ENCODE data around the gene ETNK2. TPM values are rescaled to one million over a fixed set of nuclear protein-coding genes. Genes with fewer than 3 reads are reported as not detected.

ETNK2 gene
- 6.8 TPM for total RNA-seq

GRCh38 chr1:204151552-204152309 lies at the start of gene ETNK2:
Gene ETNK2 (minus strand): TSS chr1:204152044. CDS start chr1:204151852, 192 bp downstream.
- Histone ChIP-seq H3K36me3 (ENCODE audit: control insufficient read depth in 3 of 3, insufficient read depth in 3 of 3, low read length in 3 of 3) (no peaks in the 10 kb centered on the region), H3K4me3 (ENCODE audit: low read length in 3 of 3) (peak within 1 kb of the TSS; percentile 30 to 60 (median 54)), H3K4me1 (ENCODE audit: control insufficient read depth in 3 of 3, insufficient read depth in 3 of 3, low read length in 3 of 3) (peaks cover 5 to 18% (median 8%) of the 10 kb centered on the region in 3 donors), H3K27me3 (ENCODE audit: control insufficient read depth in 3 of 3, insufficient read depth in 3 of 3, low read length in 3 of 3) (peaks cover 15 to 36% (median 25%) of the 10 kb centered on the region in 3 donors), H3K27ac (ENCODE audit: low read depth, low read length) (no peak within 1 kb of the TSS), H3K9me3 (ENCODE audit: control insufficient read depth in 3 of 3, low read length in 3 of 3) (no peaks in the 10 kb centered on the region), H3K9ac (ENCODE audit: low read depth in 1 of 3, low read length in 3 of 3) (peak within 1 kb of the TSS; percentile 5 to 60 (median 40))

DNA sequence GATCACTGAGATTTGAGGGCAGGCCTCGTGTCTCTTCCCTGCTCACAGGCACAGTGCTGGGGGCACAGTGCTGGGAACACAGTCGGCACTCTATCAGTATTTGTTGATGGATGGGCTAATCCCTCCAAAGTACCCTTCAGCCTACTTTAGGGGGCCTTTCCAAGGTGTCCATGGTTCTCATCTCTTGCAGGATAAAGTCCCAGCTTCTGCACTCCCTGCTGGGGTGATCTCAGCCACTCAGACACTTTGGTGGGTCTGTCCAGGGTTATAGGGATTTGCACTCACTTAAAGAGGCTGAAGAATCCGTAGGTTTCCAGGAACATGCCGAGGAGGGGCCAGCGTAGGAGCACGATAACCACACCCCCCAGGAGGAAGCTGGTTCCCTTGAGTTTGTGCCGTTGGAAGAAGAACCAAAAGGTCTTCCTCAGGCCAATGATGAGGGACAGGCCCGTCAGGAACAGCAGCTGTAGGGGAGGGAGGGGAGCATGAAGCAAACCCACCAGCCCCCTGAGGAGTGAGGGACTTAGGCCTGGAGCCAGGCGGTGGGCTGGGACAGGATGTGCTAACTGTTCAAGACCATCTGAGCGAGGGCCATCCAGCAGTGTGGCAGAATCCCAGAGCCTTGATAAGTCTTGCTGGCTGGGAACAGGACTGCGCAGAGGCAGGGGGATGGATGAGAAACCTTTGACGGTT lies 49.6 kb upstream of the ETNK2 start:
- Histone ChIP-seq H3K9me3 (ENCODE audit: control insufficient read depth in 3 of 3, low read length in 3 of 3) (no peaks in the 10 kb centered on the region), H3K36me3 (ENCODE audit: control insufficient read depth in 3 of 3, insufficient read depth in 3 of 3, low read length in 3 of 3) (no peaks in the 10 kb centered on the region), H3K27ac (ENCODE audit: low read depth, low read length) (no peak overlapping the region), H3K4me3 (ENCODE audit: low read length in 3 of 3) (no peak overlapping the region), H3K4me1 (ENCODE audit: control insufficient read depth in 3 of 3, insufficient read depth in 3 of 3, low read length in 3 of 3) (peaks cover 20 to 34% (median 24%) of the 10 kb centered on the region in 3 donors), H3K27me3 (ENCODE audit: control insufficient read depth in 3 of 3, insufficient read depth in 3 of 3, low read length in 3 of 3) (peaks cover 0 to 14% (median 7%) of the 10 kb centered on the region in 3 donors), H3K9ac (ENCODE audit: low read depth in 1 of 3, low read length in 3 of 3) (no peak overlapping the region)

- Histone ChIP-seq H3K4me1 (ENCODE audit: control insufficient read depth in 3 of 3, insufficient read depth in 3 of 3, low read length in 3 of 3) (peaks cover 20 to 34% (median 24%) of the 10 kb centered on the region in 3 donors), H3K27me3 (ENCODE audit: control insufficient read depth in 3 of 3, insufficient read depth in 3 of 3, low read length in 3 of 3) (peaks cover 5 to 23% (median 12%) of the 10 kb centered on the region in 3 donors), H3K4me3 (ENCODE audit: low read length in 3 of 3) (peak overlapping the region in 1 of 3 donors; percentile 7), H3K27ac (ENCODE audit: low read depth, low read length) (peak overlapping the region; percentile 91), H3K9me3 (ENCODE audit: control insufficient read depth in 3 of 3, low read length in 3 of 3) (no peaks in the 10 kb centered on the region), H3K9ac (ENCODE audit: low read depth in 1 of 3, low read length in 3 of 3) (peak overlapping the region; percentile 73 to 77 (median 75)), H3K36me3 (ENCODE audit: control insufficient read depth in 3 of 3, insufficient read depth in 3 of 3, low read length in 3 of 3) (no peaks in the 10 kb centered on the region)
Observed at GRCh38 chr1:204199579-204199978, 47.7 kb upstream of the ETNK2 start.

DNA sequence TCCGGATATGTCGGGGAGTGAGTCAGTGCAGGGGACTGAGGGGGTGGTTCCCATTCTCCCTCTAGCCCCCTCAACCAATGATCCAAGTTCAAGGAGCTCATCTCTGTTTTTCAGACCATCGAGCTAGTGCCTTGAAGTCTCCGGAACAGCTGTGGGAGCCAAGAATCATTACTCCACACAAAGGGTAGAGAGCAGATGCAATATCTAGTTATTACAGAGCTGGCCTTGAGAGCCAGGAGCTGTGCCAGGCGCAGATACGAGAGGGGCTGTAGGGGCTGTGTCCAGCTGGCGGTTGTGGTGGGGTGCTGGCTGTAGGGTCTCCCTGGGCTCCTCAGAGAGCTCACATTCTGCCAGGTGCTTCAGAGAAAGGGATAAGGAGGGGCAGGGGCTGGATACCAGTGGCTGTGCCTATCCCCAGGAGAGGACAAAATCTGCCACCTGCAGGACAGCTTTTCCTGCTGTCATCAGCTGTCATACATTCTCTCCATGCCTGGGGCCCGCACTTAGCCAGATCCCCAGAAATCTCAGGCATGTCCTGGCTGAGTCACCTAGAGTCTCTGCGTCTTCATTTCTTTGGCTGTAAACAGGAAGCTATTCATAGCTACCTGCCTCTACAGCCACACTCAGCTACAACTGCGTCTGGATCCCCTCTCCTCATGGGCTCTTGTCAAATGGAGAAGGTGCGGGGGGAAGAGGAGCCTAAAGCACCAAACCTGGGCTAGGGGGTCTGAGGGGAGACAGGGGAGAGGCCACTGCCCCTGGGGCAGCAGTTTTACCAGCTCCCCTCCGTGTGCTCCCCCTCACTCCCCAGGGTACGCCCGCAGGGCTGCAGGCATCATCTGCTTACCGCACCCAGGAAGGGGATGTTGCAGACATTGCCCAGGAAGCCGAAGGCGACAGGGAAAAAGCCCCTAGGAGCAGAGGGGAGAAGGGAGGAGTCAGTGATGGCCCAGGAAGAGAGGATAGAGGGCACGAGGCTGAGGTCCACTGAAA lies 46.8 kb upstream of the ETNK2 start:
- no peaks in the 10 kb centered on the region for H3K9me3 ChIP-seq (ENCODE audit: control insufficient read depth in 3 of 3, low read length in 3 of 3)
- no peaks in the 10 kb centered on the region for H3K36me3 ChIP-seq (ENCODE audit: control insufficient read depth in 3 of 3, insufficient read depth in 3 of 3, low read length in 3 of 3)
- peak overlapping the region; percentile 91 for H3K27ac ChIP-seq (ENCODE audit: low read depth, low read length)
- H3K4me3 ChIP-seq (ENCODE audit: low read length in 3 of 3): peak overlapping the region; percentile 25 to 54 (median 41)
- H3K9ac ChIP-seq (ENCODE audit: low read depth in 1 of 3, low read length in 3 of 3): peak overlapping the region; percentile 73 to 77 (median 75)
- peaks cover 20 to 34% (median 24%) of the 10 kb centered on the region in 3 donors for H3K4me1 ChIP-seq (ENCODE audit: control insufficient read depth in 3 of 3, insufficient read depth in 3 of 3, low read length in 3 of 3)
- H3K27me3 ChIP-seq (ENCODE audit: control insufficient read depth in 3 of 3, insufficient read depth in 3 of 3, low read length in 3 of 3): peaks cover 5 to 28% (median 12%) of the 10 kb centered on the region in 3 donors

DNA sequence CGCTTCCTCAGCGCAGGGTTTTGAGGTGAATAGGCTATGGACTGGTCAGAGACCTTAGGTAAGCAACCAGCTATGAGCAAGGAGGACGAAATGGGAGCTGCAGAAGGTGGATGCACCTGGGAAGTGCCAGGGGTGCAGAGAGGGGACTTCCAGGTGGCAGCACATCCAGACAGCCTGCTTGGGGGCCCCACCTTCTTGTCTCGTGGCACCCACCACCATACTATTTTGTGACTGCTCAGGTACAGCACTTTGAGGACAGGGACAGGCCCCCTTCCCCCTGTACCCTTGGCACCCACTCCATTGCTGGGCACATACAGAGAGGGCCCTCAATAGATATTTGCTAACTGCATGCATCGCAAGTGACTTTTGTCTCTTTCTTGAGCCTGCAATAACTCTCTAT lies 45.2 kb upstream of the ETNK2 start:
- Histone ChIP-seq H3K9me3 (ENCODE audit: control insufficient read depth in 3 of 3, low read length in 3 of 3) (no peaks in the 10 kb centered on the region), H3K27me3 (ENCODE audit: control insufficient read depth in 3 of 3, insufficient read depth in 3 of 3, low read length in 3 of 3) (peaks cover 8 to 31% (median 8%) of the 10 kb centered on the region in 3 donors), H3K4me3 (ENCODE audit: low read length in 3 of 3) (no peak overlapping the region), H3K36me3 (ENCODE audit: control insufficient read depth in 3 of 3, insufficient read depth in 3 of 3, low read length in 3 of 3) (no peaks in the 10 kb centered on the region), H3K27ac (ENCODE audit: low read depth, low read length) (no peak overlapping the region), H3K4me1 (ENCODE audit: control insufficient read depth in 3 of 3, insufficient read depth in 3 of 3, low read length in 3 of 3) (peaks cover 21 to 38% (median 24%) of the 10 kb centered on the region in 3 donors), H3K9ac (ENCODE audit: low read depth in 1 of 3, low read length in 3 of 3) (no peak overlapping the region)

GRCh38 chr1:204196068-204196795 lies 44.4 kb upstream of the ETNK2 start, which contains the start of gene KISS1:
Gene KISS1 (minus strand): TSS chr1:204196491. CDS start chr1:204192876, 3,615 bp downstream.
- peaks cover 4 to 31% (median 8%) of the 10 kb centered on the region in 3 donors for H3K27me3 ChIP-seq (ENCODE audit: control insufficient read depth in 3 of 3, insufficient read depth in 3 of 3, low read length in 3 of 3)
- H3K4me3 ChIP-seq (ENCODE audit: low read length in 3 of 3): no peak within 1 kb of the TSS
- no peaks in the 10 kb centered on the region for H3K36me3 ChIP-seq (ENCODE audit: control insufficient read depth in 3 of 3, insufficient read depth in 3 of 3, low read length in 3 of 3)
- H3K9me3 ChIP-seq (ENCODE audit: control insufficient read depth in 3 of 3, low read length in 3 of 3): no peaks in the 10 kb centered on the region
- H3K9ac ChIP-seq (ENCODE audit: low read depth in 1 of 3, low read length in 3 of 3): no peak within 1 kb of the TSS
- peaks cover 24 to 47% (median 27%) of the 10 kb centered on the region in 3 donors for H3K4me1 ChIP-seq (ENCODE audit: control insufficient read depth in 3 of 3, insufficient read depth in 3 of 3, low read length in 3 of 3)
- no peak within 1 kb of the TSS for H3K27ac ChIP-seq (ENCODE audit: low read depth, low read length)

DNA sequence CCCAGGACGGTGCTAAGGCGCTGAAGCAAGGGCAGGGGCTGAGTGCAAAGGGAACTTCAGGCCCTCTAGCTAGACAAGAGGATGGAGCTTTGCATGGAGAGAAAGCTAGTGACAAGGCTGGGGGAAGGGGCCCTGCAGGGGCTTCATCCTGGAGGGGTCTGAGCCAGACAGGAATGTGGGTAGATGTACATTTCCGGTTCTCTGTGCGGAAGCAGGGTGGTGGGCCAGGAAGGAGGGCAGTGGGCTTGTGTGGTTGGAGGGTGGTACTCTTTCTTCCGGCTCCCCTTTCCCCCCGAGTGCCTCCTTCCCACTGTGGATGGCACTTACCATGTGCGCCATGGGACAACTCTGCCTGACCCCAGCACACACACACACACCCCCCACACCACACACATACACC lies 42.9 kb upstream of the ETNK2 start:
- H3K4me1 ChIP-seq (ENCODE audit: control insufficient read depth in 3 of 3, insufficient read depth in 3 of 3, low read length in 3 of 3): peaks cover 20 to 43% (median 25%) of the 10 kb centered on the region in 3 donors
- H3K27ac ChIP-seq (ENCODE audit: low read depth, low read length): no peak overlapping the region
- no peak overlapping the region for H3K9ac ChIP-seq (ENCODE audit: low read depth in 1 of 3, low read length in 3 of 3)
- H3K27me3 ChIP-seq (ENCODE audit: control insufficient read depth in 3 of 3, insufficient read depth in 3 of 3, low read length in 3 of 3): peaks cover 5 to 32% (median 8%) of the 10 kb centered on the region in 3 donors
- H3K36me3 ChIP-seq (ENCODE audit: control insufficient read depth in 3 of 3, insufficient read depth in 3 of 3, low read length in 3 of 3): no peaks in the 10 kb centered on the region
- H3K4me3 ChIP-seq (ENCODE audit: low read length in 3 of 3): no peak overlapping the region
- no peaks in the 10 kb centered on the region for H3K9me3 ChIP-seq (ENCODE audit: control insufficient read depth in 3 of 3, low read length in 3 of 3)

DNA sequence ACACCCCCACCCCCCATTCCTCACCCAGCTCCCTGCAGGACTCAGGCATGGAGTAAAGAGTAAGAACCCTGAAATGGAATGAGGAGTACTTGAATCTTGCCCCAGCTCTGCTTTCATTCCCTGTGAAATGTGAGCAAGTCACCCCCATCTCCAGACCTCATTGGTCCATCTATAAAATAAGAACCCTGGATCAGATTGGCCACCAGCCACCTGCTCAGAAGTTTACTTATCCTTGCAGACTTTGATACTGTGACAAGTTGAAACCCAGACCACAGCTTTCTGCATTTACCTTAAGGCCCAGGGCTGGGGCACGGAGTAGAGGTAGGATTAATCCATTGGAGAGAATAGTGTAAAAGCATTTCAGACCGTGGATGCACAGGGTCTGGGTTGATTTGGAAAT lies 42.2 kb upstream of the ETNK2 start:
- Histone ChIP-seq H3K9me3 (ENCODE audit: control insufficient read depth in 3 of 3, low read length in 3 of 3) (no peaks in the 10 kb centered on the region), H3K4me1 (ENCODE audit: control insufficient read depth in 3 of 3, insufficient read depth in 3 of 3, low read length in 3 of 3) (peaks cover 13 to 36% (median 19%) of the 10 kb centered on the region in 3 donors), H3K36me3 (ENCODE audit: control insufficient read depth in 3 of 3, insufficient read depth in 3 of 3, low read length in 3 of 3) (no peaks in the 10 kb centered on the region), H3K4me3 (ENCODE audit: low read length in 3 of 3) (no peak overlapping the region), H3K27ac (ENCODE audit: low read depth, low read length) (no peak overlapping the region), H3K9ac (ENCODE audit: low read depth in 1 of 3, low read length in 3 of 3) (no peak overlapping the region), H3K27me3 (ENCODE audit: control insufficient read depth in 3 of 3, insufficient read depth in 3 of 3, low read length in 3 of 3) (peaks cover 12 to 39% (median 12%) of the 10 kb centered on the region in 3 donors)

Measured in skeletal muscle tissue (tissue), 4 donors.